Caki2 (cell line): ENCODE results near the gene TRIO. TPM values are rescaled to one million over a fixed set of nuclear protein-coding genes. Genes with fewer than 3 reads are reported as not detected.
"Not testable (repeated sequence)": the region's sequence is repeated elsewhere in the genome, so short reads cannot be mapped to it uniquely, and the experiment has no call there.

Source experiments
- DNase-seq: peaks from one replicate; pipeline ENCODE4 v3.0.0-alpha.2; 2015; ENCODE audit warnings: low read depth
- in situ Hi-C: cut with HindIII; loops from 2 replicates; pipeline ENCODE4 v1.10.0; 2016; ENCODE audit warnings: low sequenced_read_pairs, low pct_unique_long_range_greater_than_20kb, mixed read lengths
- total RNA-seq: library from RNA; depleted of rRNA; stranded (reverse); fragments of >200 nt; shearing (Covaris generic); gene quantifications from 2 replicates; pipeline ENCODE4 v1.2.3, GENCODE V29; 2014; ENCODE audit warnings: low replicate concordance

TRIO gene
- total RNA-seq, 1 experiment from 2014 or later: 52.3 TPM

DNA sequence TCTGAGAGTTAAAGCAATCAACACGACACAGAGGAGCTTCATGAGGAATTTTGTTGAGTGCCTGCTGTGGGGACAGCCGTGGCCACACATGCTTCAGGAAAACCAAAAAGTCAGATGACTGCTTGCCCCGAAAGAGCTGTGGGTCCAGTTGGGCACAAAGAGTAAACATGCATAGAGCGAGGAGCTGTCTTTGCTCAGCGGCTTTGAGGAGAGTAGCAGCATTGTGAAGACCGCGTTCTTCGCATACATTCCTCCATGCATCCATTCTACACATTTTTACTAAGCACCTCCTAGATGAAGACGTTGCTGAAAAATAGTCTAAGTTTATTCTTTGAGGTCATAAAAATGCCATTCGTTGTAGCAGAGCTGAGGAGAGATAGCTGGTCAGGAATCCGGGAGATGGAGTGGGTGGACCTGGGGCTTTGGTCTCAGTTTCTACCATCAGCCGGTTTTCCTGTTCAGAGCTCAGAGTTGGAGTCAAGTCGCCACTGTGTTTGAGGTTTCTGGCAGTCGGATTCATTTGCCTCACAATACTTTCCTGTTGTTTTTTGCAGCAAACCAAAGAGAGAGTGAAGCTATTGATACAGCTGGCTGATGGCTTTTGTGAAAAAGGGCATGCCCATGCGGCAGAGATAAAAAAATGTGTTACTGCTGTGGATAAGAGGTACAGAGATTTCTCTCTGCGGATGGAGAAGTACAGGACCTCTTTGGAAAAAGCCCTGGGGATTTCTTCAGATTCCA lies 243.9 kb downstream of the TRIO start:
- DNase-seq: no peak
- in situ Hi-C loops: no loop called here

DNA sequence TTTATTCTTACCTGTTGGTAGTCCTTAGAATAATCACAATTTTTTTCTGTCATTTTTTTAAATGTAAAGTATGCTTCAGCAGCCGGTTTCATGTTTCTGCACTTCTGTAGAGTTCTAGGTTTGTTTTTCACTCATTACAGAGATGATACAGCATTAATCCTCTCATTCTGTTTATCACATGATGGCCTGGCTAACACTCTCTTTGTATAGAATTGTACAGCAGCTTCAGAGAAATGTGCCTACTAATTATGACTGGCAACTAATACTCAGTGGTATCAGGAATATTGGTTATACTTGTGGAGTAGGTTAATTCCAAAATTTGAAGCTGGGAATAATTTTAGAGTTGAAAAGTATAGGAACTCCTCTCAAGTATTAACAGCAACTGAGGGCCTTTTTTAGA lies 245.6 kb downstream of the TRIO start:
- in situ Hi-C loops: no loop called here

DNA sequence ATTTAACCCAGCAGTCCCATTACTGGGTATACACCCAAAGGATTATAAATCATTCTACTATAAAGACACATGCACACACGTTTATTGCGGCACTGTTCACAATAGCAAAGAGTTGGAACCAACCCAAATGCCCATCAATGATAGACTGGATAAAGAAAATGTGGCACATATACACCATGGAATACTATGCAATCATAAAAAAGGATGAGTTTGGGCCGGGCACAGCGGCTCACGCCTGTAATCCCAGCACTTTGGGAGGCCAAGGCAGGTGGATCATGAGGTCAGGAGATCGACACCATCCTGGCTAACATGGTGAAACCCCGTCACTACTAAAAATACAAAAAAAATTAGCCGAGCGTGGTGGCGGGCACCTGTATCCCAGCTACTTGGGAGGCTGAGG lies 249.4 kb downstream of the TRIO start:
- in situ Hi-C loops: not testable (repeated sequence)

More for the DNA sequence above, 245.6 kb downstream of the TRIO start:
- DNase-seq: no peak

DNA sequence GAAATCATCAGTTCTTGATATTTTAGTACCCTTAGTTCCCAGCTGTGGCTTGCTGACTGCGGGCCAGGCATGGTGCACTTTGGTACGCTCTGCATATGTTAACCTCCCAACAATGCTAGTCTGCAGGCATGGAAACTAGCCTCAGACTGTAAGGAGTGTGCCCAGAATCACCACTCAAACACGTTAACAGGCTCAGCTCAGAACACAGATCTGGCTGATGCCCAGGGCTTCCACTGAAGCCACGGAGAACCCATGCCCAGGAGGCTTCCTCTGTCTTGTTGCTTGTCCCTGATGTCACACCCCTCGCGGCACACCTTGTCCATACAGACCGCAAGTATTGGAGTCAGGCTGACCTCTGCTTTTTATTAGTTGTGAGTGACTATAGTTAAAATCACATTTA lies 251.2 kb downstream of the TRIO start:
- in situ Hi-C loops: no loop called here
- no peak for DNase-seq

More for the DNA sequence above, 249.4 kb downstream of the TRIO start:
- DNase-seq: not testable (repeated sequence)

DNA sequence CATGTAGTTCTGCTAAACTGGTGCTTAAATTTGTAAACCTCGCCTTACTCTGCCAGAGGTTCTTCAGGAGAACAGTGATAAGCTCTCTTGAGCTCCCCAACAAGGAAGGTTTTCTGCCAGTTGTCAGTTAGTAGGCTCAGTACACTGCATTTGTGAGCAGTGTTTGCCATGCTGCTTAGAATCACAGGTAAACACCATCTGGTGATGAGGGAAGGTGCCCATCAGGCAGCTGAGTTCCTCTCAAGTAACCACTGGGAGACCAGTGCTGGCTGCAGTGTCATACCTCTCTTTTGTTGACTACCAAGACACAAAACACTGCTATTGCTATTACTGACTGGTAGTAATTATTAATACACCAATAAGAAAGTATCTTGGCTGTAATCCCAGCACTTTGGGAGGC lies 252.3 kb downstream of the TRIO start:
- in situ Hi-C loops: no loop called here

DNA sequence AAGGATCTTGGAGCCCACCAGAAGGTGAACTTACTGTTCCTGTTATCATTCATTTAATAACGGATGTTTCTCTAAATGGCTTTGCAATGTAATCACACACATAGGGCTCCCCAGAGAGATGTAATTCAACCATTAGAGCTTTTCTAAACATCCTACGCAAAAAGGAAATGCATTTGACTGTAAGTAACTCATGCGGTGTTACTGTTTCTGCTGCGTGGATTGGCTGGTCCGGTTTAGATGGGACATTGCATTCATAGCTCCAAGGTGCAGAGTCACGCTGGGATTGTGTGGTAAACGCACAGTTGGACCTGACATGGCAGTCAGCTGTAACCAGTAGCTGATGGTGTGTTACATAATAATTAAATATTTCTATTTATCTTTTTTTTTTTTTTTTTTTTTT lies 252.9 kb downstream of the TRIO start:
- in situ Hi-C loops: no loop called here
- DNase-seq: no peak

More for the DNA sequence above, 252.3 kb downstream of the TRIO start:
- DNase-seq: no peak

DNA sequence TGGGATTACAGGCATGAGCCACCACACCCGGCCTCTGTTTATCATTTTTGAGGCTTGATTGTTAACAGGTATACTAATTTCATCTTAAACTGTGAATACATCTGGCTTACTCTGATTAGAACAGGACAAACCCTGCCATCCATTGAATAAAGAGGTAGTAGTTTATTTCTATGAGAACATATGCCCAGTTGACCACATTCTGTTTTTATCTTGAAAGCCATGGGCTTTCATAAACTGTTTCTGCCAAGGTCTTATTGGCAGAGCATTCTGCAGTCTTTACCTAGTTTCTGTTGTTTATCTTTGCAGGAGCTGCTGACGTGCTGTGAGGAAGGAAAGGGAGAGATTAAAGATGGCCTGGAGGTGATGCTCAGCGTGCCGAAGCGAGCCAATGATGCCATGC lies 253.6 kb downstream of the TRIO start:
- in situ Hi-C loops: no loop called here
- no peak for DNase-seq

DNA sequence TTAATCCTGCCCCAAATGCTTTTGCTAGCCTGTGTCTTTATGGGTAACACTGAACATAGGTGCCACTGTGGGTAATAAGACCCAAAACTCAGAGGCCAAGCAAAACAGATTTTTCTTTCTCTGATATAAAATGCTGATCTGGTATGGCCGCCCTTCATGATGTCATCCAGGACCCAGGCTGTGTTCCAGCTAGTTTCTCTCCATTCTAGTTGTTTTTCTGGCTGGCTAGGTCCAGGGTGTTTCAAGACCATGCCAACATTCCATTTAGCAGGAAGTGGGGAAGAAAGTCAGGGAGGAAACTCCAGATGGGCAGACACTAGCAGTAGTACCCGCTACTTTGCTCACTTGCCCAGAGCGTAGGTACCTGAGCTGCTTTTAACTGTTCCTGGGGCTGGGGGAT lies 254.6 kb downstream of the TRIO start:
- DNase-seq: peak; percentile 11
- in situ Hi-C loops: no loop called here

DNA sequence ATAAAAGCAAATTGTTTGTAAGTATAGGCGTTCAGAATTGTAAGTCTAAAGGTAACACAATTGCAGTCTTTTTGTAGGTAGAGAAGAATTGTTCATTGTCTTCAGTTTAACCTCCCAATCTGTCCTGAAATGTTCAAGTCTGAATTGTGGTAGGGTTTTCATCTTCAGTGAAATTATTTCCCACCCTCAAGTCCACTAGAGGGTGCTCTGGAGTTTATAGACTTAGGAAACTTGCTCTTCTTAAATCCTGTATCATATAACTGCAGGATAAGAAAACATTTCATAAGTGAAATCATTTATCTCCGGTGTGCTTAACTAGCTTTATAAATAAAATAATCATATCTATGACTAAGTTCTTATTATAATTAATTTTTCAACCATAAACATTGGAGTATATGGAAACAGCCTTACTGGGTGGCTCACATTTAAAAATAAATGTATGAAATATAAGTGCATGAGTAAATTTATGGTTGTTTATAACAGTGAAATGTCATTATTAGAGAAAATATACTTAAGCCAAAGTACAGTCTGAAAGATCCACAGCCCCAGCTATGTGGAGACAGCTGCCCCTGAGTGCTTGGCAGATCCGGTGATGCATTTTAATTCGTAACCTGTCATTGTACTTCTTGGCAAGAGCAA lies 256.0 kb downstream of the TRIO start:
- DNase-seq: peak; percentile 22
- in situ Hi-C loops: no loop called here

DNA sequence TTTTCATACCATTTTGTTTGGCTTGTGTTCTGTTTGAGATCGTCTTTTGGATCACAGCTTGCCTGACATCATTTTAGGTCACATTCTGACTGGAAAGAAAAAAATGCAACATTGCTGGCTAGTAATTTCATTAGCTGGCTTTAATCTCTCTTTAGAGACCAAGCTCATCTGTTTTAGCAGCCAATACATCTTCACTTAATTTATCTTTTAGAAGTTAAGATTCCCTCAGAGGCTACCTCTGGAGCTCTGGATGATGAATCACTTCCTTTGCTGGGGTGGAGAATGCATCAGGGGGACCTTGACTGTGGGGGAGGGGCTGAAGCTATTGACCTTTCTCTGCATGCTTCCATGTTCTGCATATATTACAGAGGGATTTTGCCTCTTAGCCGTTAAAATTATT lies 256.9 kb downstream of the TRIO start:
- in situ Hi-C loops: no loop called here
- no peak for DNase-seq

DNA sequence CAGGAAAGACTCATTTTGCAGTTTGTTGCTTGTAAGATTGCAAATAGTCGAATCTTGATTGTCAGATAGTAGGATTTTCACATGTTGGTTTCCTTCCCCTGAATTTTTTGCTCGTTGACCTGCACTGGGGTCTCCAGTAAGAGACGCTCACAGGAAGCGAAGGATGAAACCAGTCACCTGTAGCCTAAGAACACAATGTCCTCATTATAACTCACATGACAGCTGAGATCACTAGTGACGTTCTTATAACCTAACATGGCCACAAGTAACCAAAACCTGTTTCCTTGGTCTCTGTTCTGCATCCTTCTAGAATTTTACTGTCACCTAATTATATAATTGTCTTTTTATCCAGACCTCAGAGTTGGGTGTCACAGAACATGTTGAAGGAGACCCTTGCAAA lies 257.5 kb downstream of the TRIO start:
- in situ Hi-C loops: no loop called here
- DNase-seq: no peak

DNA sequence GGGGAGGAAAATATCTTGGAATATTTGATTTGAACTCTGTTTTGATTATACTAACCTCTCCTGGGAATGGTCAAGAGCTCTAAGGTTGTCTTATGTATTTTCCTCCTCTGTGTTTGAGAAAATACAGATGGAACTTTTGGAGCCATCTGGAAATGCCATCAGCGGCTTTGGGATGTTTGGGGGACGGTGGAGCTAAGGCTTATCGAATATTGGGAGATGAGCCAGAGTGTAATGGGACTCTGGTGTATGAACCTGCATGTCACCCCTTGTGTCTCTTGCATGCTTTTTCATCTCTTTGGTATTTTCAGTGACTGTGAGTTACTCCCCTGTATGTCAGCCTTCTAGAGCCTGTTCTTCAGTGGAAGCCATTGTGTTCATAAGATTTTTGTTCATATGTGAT lies 258.5 kb downstream of the TRIO start:
- in situ Hi-C loops: no loop called here

DNA sequence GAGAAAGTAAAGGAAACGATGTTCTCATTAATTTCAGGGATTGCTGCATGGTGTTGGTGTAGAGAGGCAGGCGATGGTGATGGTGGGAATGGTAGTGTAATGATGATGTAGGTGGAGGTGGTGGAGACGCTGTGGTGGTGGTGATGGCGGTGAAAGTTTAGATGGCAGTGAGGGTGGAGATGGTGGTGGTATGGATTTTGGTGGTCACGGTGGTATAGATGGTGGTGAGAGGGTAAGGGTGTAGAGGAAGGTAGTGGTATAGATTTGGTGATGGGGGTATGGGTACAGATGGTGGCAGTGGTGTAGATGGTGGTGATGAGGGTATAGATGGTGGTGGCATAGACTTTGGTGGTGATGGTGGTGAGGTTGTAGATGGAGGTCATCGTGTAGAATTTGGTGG lies 259.3 kb downstream of the TRIO start:
- no peak for DNase-seq
- in situ Hi-C loops: no loop called here

More for the DNA sequence above, 258.5 kb downstream of the TRIO start:
- DNase-seq: no peak

DNA sequence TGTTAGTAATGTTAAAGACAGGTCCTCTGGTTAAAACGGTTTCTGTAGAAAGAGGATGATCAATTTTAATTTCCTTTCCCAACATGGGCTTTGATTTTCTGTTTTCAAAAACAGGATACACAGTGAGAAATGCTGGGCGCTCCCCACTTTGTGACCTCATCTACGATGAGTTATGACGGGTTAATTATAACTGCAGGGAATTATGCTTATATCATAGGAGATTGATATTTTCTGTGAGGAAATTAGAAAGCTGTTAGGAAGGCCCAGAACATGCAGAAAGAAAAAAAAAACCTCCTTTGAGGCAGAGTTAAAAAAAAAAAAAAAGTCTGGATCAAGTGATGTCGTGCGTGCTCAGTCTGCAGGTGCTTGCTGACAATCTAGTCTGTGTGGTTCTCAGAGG lies 261.6 kb downstream of the TRIO start:
- DNase-seq: no peak
- in situ Hi-C loops: no loop called here

DNA sequence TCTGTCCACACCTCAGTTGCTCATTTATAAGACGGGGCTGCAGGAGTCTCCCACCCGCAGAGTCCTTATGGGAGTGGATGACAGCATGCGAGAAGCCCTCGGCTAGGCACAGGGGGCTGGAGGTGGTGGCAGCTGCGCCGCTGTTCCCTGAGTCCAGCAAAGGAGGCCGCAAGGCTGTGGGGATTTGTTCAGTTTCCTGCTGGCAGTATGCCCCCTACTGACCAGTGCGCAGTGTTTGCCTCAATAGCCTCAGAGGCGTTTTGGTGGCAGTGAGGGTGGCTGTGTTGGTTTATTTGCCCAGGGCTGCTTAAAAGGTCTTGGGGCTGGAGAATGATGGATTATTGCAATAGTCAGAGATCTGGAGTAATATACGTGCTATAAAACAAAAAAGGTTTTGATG lies 262.1 kb downstream of the TRIO start:
- in situ Hi-C loops: no loop called here
- DNase-seq: no peak

DNA sequence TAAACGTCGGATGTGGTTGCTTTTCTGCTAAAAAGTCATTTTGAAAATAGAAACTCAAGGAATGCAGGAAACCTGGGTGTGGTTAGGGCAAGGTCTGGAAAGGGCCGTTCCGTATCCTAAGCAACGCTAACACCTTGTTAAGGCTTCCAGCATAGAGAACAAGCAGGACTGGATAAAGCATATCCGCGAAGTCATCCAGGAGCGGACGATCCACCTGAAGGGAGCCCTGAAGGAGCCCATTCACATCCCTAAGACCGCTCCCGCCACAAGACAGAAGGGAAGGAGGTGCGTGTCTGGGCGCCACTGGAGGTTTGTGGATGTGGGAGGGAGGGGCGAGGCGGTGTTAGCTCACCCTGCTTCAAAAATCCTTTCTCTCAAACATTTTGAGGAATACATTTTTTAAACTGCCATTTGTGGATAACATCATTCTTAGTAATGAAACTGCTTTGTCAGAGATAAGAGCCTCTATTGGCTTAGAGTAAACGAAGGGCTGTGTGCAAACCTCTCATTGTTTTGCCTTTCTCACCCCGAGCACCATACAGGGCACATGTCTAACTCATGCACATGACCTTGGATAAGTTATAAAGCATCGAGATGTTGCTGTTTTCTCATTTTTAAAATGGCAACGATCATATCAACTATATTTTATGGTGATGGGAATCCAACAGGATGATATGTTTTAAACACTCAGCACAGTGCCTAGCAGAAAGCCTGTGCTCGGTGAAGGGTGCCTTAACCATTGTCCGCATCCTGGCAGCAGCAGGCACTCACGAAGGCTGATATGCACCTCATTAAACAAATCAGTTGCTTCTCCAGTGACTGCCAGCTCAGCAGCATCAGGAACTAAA lies 262.8 kb downstream of the TRIO start:
- in situ Hi-C loops: no loop called here
- no peak for DNase-seq

DNA sequence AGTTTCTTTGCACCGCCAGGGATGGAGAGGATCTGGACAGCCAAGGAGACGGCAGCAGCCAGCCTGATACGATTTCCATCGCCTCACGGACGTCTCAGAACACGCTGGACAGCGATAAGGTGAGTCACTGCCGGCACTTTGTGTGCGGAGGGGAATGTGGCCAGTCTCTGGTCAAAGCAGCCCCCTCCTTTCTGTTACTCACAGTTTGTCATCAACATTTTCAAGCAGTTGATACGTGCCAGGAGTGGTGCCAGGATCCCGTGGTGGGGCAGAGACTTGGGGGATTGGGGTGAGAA lies 263.4 kb downstream of the TRIO start:
- in situ Hi-C loops: no loop called here
- DNase-seq: peak; percentile 38

DNA sequence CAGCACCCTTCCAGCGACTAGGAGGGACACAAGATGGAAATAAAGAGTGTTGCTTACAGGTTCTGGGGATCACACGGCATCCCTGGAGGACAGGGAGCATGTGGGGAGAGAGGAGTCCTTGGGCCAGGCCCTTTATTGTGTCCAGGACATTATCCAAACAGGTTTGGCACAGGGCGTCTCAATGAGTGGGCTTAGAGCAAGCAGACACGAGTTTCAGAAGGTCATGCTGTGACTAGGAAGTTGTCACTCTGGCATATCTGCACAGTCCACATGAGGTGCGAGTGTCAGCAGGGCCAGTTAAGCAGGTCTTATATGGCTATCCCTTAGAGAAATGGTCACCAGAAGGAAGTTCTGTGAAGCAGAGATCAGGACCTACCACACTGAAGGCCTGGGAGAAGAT lies 263.9 kb downstream of the TRIO start:
- in situ Hi-C loops: no loop called here
- no peak for DNase-seq

DNA sequence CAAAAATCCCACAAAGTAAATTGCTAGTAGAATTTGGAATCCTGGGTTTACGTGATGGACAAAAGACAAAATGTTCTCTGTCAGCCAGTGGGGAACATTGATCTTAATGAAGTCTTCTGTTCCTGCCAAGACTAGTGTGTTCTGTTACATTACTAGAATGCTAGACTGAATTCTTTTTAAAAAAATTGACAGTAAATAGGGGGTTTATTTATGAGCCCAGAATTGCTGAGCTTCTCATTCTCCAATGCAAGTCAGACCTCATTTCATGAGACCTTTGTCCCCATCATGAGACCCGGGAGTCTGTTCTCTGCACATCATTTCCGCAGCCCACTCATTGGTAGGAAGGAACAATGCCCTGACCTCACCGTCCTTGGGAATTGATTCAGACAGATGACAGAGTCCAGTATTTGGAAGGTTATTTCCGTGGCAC lies 264.6 kb downstream of the TRIO start:
- no peak for DNase-seq
- in situ Hi-C loops: no loop called here
